ENCODE data around the gene RGS12.

Gene RGS12

GRCh38 chr4:3276986-3277385 is 15.8 kb upstream of the RGS12 start:
- DNase-seq (ENCODE audit: low spot score): no peak

- no peak for DNase-seq (ENCODE audit: low spot score)
Observed at GRCh38 chr4:3280466-3280865, 12.4 kb upstream of the RGS12 start.

GRCh38 chr4:3283483-3283882 is 9.3 kb upstream of the RGS12 start:
- DNase-seq (ENCODE audit: low spot score): no peak

GRCh38 chr4:3283916-3284315 is 8.9 kb upstream of the RGS12 start:
- DNase-seq (ENCODE audit: low spot score): no peak

GRCh38 chr4:3284734-3285557 is 7.9 kb upstream of the RGS12 start:
- DNase-seq (ENCODE audit: low spot score): no peak

GRCh38 chr4:3285558-3286334 is 7.1 kb upstream of the RGS12 start:
- peak; percentile 65 for DNase-seq (ENCODE audit: low spot score)

- no peak for DNase-seq (ENCODE audit: low spot score)
Observed at GRCh38 chr4:3286335-3287175, 6.3 kb upstream of the RGS12 start.

GRCh38 chr4:3287271-3287971 is 5.4 kb upstream of the RGS12 start:
- peak; percentile 59 for DNase-seq (ENCODE audit: low spot score)

GRCh38 chr4:3287972-3288570 is 4.8 kb upstream of the RGS12 start:
- peak; percentile 59 for DNase-seq (ENCODE audit: low spot score)

GRCh38 chr4:3288571-3289094 is 4.2 kb upstream of the RGS12 start:
- DNase-seq (ENCODE audit: low spot score): peak; percentile 58

- DNase-seq (ENCODE audit: low spot score): no peak
Observed at GRCh38 chr4:3290476-3290875, 2.3 kb upstream of the RGS12 start.

- DNase-seq (ENCODE audit: low spot score): no peak
Observed at GRCh38 chr4:3290889-3291321, 1.9 kb upstream of the RGS12 start.

- no peak for DNase-seq (ENCODE audit: low spot score)
Observed at GRCh38 chr4:3291411-3291968, 1.3 kb upstream of the RGS12 start.

- DNase-seq (ENCODE audit: low spot score): no peak
Observed at GRCh38 chr4:3291969-3292570, 751 bp upstream of the RGS12 start.

GRCh38 chr4:3293401-3294391 is 875 bp downstream of the RGS12 start:
- DNase-seq (ENCODE audit: low spot score): no peak

GRCh38 chr4:3294401-3295241 is 1.8 kb downstream of the RGS12 start:
- DNase-seq (ENCODE audit: low spot score): no peak

- no peak for DNase-seq (ENCODE audit: low spot score)
Observed at GRCh38 chr4:3295837-3296624, 3.2 kb downstream of the RGS12 start.

Measured in left forelimb (tissue), 1 donor.